Keratinocyte (primary cell): ENCODE results near the gene ADGRV1.

ENCODE experiments used
- EZH2 ChIP-seq: IDR thresholded peaks from one replicate; pipeline ENCODE4 v1.6.1; 2012; ENCODE audit warnings: inconsistent platforms, mild to moderate bottlenecking, low read length, moderate library complexity
- TF ChIP-seq, protein P1 (sequence below), 3 experiments: IDR thresholded peaks in 1 of 3; conservative IDR thresholded peaks in 1 of 3; optimal IDR thresholded peaks in 1 of 3; 2 replicates in 2 of 3; 3 replicates in 1 of 3; pipeline versions ENCODE3 to v1.5.1; 2011; ENCODE audit warnings: low read length in 3 of 3, mild to moderate bottlenecking in 3 of 3, moderate library complexity in 2 of 3, control low read depth in 1 of 3, inconsistent platforms in 1 of 3; ENCODE audit not compliant: insufficient read depth in 2 of 3; ENCODE audit errors: extremely low read depth in 1 of 3

DNA sequence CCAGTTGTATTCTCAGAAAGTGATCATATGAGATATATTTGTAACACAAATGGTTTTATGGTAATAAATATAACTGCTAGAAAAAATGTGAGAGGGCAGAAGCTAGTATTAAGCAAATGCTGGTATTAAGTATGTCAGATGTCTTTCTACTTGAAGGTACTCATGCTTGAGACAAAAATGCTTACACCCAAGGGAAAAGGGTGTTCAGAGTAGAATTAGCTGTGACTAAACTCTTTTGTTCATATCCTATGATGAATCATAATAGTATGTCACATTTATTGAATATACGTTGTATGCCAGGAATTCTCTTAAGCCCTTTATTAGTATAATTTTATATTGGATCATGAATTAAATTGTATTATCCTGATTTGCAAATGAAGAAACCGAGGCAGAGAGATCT, 2.2 kb downstream of the ADGRV1 start:
- no peak for TF ChIP-seq EZH2
- TF ChIP-seq, protein P1, sequence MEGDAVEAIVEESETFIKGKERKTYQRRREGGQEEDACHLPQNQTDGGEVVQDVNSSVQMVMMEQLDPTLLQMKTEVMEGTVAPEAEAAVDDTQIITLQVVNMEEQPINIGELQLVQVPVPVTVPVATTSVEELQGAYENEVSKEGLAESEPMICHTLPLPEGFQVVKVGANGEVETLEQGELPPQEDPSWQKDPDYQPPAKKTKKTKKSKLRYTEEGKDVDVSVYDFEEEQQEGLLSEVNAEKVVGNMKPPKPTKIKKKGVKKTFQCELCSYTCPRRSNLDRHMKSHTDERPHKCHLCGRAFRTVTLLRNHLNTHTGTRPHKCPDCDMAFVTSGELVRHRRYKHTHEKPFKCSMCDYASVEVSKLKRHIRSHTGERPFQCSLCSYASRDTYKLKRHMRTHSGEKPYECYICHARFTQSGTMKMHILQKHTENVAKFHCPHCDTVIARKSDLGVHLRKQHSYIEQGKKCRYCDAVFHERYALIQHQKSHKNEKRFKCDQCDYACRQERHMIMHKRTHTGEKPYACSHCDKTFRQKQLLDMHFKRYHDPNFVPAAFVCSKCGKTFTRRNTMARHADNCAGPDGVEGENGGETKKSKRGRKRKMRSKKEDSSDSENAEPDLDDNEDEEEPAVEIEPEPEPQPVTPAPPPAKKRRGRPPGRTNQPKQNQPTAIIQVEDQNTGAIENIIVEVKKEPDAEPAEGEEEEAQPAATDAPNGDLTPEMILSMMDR (optimal IDR thresholded peaks at IDR 0.05 in 1 of 3, IDR thresholded peaks at IDR 0.05 in 1 of 3, conservative IDR thresholded peaks at IDR 0.05 in 1 of 3; ENCODE audit: extremely low read depth in 1 of 3, insufficient read depth in 2 of 3, low read length in 3 of 3), result no peak
